Measurements from ENCODE around the gene UBE2J1.
"Not testable (repeated sequence)": the region's sequence is repeated elsewhere in the genome, so short reads cannot be mapped to it uniquely, and the experiment has no call there.

The UBE2J1 gene

GRCh38 chr6:89315249-89315885, 37.2 kb downstream of the UBE2J1 start, which contains the start of gene GABRR2:
TSS of gene GABRR2 (minus strand) at chr6:89315299. CDS start at chr6:89315165, 134 bp downstream.
- DNase-seq, result no peak

- DNase-seq, result no peak
Observed at GRCh38 chr6:89314692-89315091, 37.8 kb downstream of the UBE2J1 start.

- no peak for DNase-seq
Observed at GRCh38 chr6:89313006-89313405, 39.5 kb downstream of the UBE2J1 start.

GRCh38 chr6:89311853-89312531, 40.5 kb downstream of the UBE2J1 start:
- DNase-seq, result no peak

GRCh38 chr6:89311530-89311852, 41.0 kb downstream of the UBE2J1 start:
- no peak for DNase-seq

GRCh38 chr6:89310929-89311328, 41.6 kb downstream of the UBE2J1 start:
- no peak for DNase-seq

GRCh38 chr6:89308525-89309395, 43.8 kb downstream of the UBE2J1 start:
- no peak for DNase-seq

GRCh38 chr6:89304517-89304916, 48.0 kb downstream of the UBE2J1 start:
- not testable (repeated sequence) for DNase-seq

GRCh38 chr6:89302936-89303335, 49.6 kb downstream of the UBE2J1 start:
- DNase-seq, result no peak

- DNase-seq, result no peak
Observed at GRCh38 chr6:89302195-89302770, 50.2 kb downstream of the UBE2J1 start.

GRCh38 chr6:89301586-89302194, 50.8 kb downstream of the UBE2J1 start:
- no peak for DNase-seq

- no peak for DNase-seq
Observed at GRCh38 chr6:89299466-89299850, 53.1 kb downstream of the UBE2J1 start.

GRCh38 chr6:89298680-89299465, 53.6 kb downstream of the UBE2J1 start:
- no peak for DNase-seq

- DNase-seq, result peak; percentile 54
Observed at GRCh38 chr6:89297695-89298351, 54.7 kb downstream of the UBE2J1 start.

GRCh38 chr6:89295981-89296380, 56.5 kb downstream of the UBE2J1 start:
- no peak for DNase-seq

GRCh38 chr6:89295116-89295515, 57.4 kb downstream of the UBE2J1 start:
- not testable (repeated sequence) for DNase-seq

- DNase-seq, result no peak
Observed at GRCh38 chr6:89291256-89291819, 61.2 kb downstream of the UBE2J1 start.

- no peak for DNase-seq
Observed at GRCh38 chr6:89290401-89291155, 61.9 kb downstream of the UBE2J1 start.

- DNase-seq, result no peak
Observed at GRCh38 chr6:89289710-89290109, 62.8 kb downstream of the UBE2J1 start.

GRCh38 chr6:89287351-89288028, 65.0 kb downstream of the UBE2J1 start:
- no peak for DNase-seq
